ENCODE data around the gene DHRS4L2.

- TF ChIP-seq CTCF (optimal IDR thresholded peaks at IDR 0.05 in 1 of 3, IDR thresholded peaks at IDR 0.05 in 1 of 3, conservative IDR thresholded peaks at IDR 0.05 in 1 of 3; ENCODE audit: extremely low read depth in 1 of 3, insufficient read depth in 2 of 3, low read length in 3 of 3), result peak in 1 of 3 experiments; percentile 11
- TF ChIP-seq EZH2 (IDR thresholded peaks at IDR 0.05; ENCODE audit: low read length), result no peak
Observed at GRCh38 chr14:23951590-23952201, 37.0 kb upstream of the DHRS4L2 start.

Data from keratinocyte (primary cell).